GM12878 (cell line): ENCODE data around the gene NECTIN1. TPM values are rescaled to one million over a fixed set of nuclear protein-coding genes. Genes with fewer than 3 reads are reported as not detected.

Source experiments
- ATAC-seq: fragments of 200-7000 bp; cut with Tn5 transposase; 3 replicates; pipeline ENCODE4 v1.9.1; 2020; ENCODE audit warnings: mild to moderate bottlenecking, moderate library complexity
- BruUV-seq: library from RNA; stranded (reverse); fragments of 400-500 nt; replicated peaks from 2 replicates; lab custom pipeline; 2021; lab: Mats Ljungman, UMichigan
- CTCF ChIA-PET: fragments of 300-600 bp; sonication (Branson Sonifier 250); formaldehyde crosslinking; extraction: SDS; loops from one replicate; lab custom pipeline; 2021; ENCODE audit warnings: inconsistent platforms; lab: Yijun Ruan, JAX
- POLR2A ChIA-PET: fragments of 350-600 bp; formaldehyde crosslinking; extraction: SDS; loops from one replicate; lab custom pipeline; 2021; ENCODE audit warnings: inconsistent platforms; lab: Charles Lee
- RAD21 ChIA-PET: fragments of 300-600 bp; sonication (Branson Sonifier 250); formaldehyde crosslinking; loops from one replicate; lab custom pipeline; 2023; ENCODE audit warnings: antibody characterized with exemption; ENCODE audit not compliant: unreplicated experiment; lab: Charles Lee
- SMC1A ChIA-PET: fragments of 300-600 bp; sonication (Branson Sonifier 250); formaldehyde crosslinking; loops from one replicate; lab custom pipeline; 2023; ENCODE audit not compliant: unreplicated experiment, uncharacterized antibody; lab: Charles Lee
- DNase-seq: peaks from one replicate; pipeline ENCODE4 v3.0.0-alpha.2; 2011; ENCODE audit warnings: low read depth, low spot score
- FAIRE-seq: peaks from 3 replicates; lab custom pipeline; 2011; peaks lifted over from hg19 to GRCh38; lab: Jason Lieb, UNC
- H2AFZ ChIP-seq: 2 replicates; pipeline ENCODE4 v1.6.0; 2011; ENCODE audit warnings: low read depth, low read length, control low read depth; ENCODE audit not compliant: control insufficient read depth
- H3K27ac ChIP-seq: 2 replicates; pipeline ENCODE4 v1.5.1; 2011; ENCODE audit warnings: control low read depth; ENCODE audit not compliant: control insufficient read depth, insufficient read depth
- H3K27me3 ChIP-seq, 2 experiments: replicated peaks in 1 of 2; 2 replicates each; pipeline versions ENCODE4 v1.6.0 to v1.6.1; 2011; ENCODE audit warnings: low read length in 1 of 2; ENCODE audit not compliant: control insufficient read depth in 2 of 2, insufficient read depth in 2 of 2
- H3K36me3 ChIP-seq, 2 experiments: 2 replicates each; pipeline ENCODE4 v1.5.1; 2011; ENCODE audit warnings: low read length in 1 of 2; ENCODE audit not compliant: control insufficient read depth in 2 of 2, insufficient read depth in 2 of 2
- H3K4me1 ChIP-seq: 2 replicates; pipeline ENCODE4 v1.6.1; 2011; ENCODE audit warnings: mild to moderate bottlenecking, low read length, moderate library complexity, mixed read lengths; ENCODE audit not compliant: control insufficient read depth, insufficient read depth
- H3K4me2 ChIP-seq: 2 replicates; pipeline ENCODE4 v1.6.0; 2011; ENCODE audit warnings: control low read depth; ENCODE audit not compliant: control insufficient read depth, insufficient read depth
- H3K4me3 ChIP-seq: fragments of 200-600 bp; sonication (generic); 2 replicates; pipeline ENCODE4 v1.5.1; 2016
- H3K79me2 ChIP-seq: 2 replicates; pipeline ENCODE4 v1.6.0; 2011; ENCODE audit warnings: low read length; ENCODE audit not compliant: control insufficient read depth, insufficient read depth
- H3K9ac ChIP-seq: 2 replicates; pipeline ENCODE4 v1.8.0; 2011; ENCODE audit warnings: low read length, control low read depth, mixed read lengths; ENCODE audit not compliant: control insufficient read depth, insufficient read depth
- H3K9me3 ChIP-seq: replicated peaks from 3 replicates; pipeline ENCODE4 v1.5.1; 2011; ENCODE audit warnings: mild to moderate bottlenecking, low read length; ENCODE audit not compliant: control insufficient read depth, insufficient read depth
- H4K20me1 ChIP-seq: 2 replicates; pipeline ENCODE4 v1.6.0; 2011; ENCODE audit not compliant: control insufficient read depth, insufficient read depth
- ASH2L ChIP-seq: fragments of 300-600, 200-600 bp; sonication (generic); IDR thresholded peaks from 2 replicates; pipeline ENCODE4 v1.6.1; 2017; ENCODE audit warnings: low read depth, mild to moderate bottlenecking, borderline replicate concordance
- ETV6 ChIP-seq, 2 experiments: fragments of 450-650 bp in 1 of 2; IDR thresholded peaks in 1 of 2; conservative IDR thresholded peaks in 1 of 2; 2 replicates each; pipeline ENCODE4 v1.6.1; 2014; ENCODE audit warnings: antibody characterized with exemption in 1 of 2, borderline replicate concordance in 1 of 2, low read depth in 1 of 2, mild to moderate bottlenecking in 1 of 2, moderate library complexity in 1 of 2
- HDAC6 ChIP-seq: fragments of 200-600 bp; sonication (generic); IDR thresholded peaks from one replicate; pipeline ENCODE4 v1.8.0; 2017; ENCODE audit warnings: antibody characterized with exemption; ENCODE audit not compliant: unreplicated experiment
- PAX8 ChIP-seq: fragments of 450-650 bp; IDR thresholded peaks from 2 replicates; pipeline ENCODE4 v1.6.1; 2017; ENCODE audit warnings: mild to moderate bottlenecking, moderate library complexity
- POLR2AphosphoS5 ChIP-seq: IDR thresholded peaks from 2 replicates; pipeline ENCODE4 v1.6.1; 2011; ENCODE audit warnings: mild to moderate bottlenecking, low read length, inconsistent platforms
- TCF7 ChIP-seq: IDR thresholded peaks from 2 replicates; pipeline ENCODE4 v1.6.1; 2014; ENCODE audit warnings: antibody characterized with exemption, borderline replicate concordance
- whole genome bisulfite sequencing: methylation state at CpG from one replicate; pipeline ENCODE4 v1.1.6; 2016; ENCODE audit warnings: low lambda C conversion rate; ENCODE audit not compliant: insufficient replicate concordance, insufficient coverage; ENCODE audit errors: missing lambda C conversion rate; 5-methylcytosine and 5-hydroxymethylcytosine counted together
- in situ Hi-C: fragments of 300-500 bp; cut with MboI; formaldehyde crosslinking; loops from 9 replicates; pipeline ENCODE4 v1.14.3; 2018; ENCODE audit warnings: mixed read lengths
- intact Hi-C: fragments of 100-400 bp; cut with micrococcal nuclease; formaldehyde crosslinking; loops from one replicate; pipeline ENCODE4 v1.14.2; 2022; ENCODE audit not compliant: unreplicated experiment
- polyA plus RNA-seq, 11 experiments: library from polyadenylated mRNA; depleted of rRNA in 4 of 11; unstranded in 6 of 11; stranded (reverse) in 5 of 11; fragments of >200 nt; fragmentation: Nextera tagmentation in 4 of 11; fragmentation: Illumina TruSeq in 1 of 11; extraction: Ambion mirVana in 4 of 11; extraction: Trizol in 1 of 11; gene quantifications; 1 replicate in 1 of 11; 2 replicates in 10 of 11; pipeline versions ENCODE4 v1.2.1 to v1.2.3, GENCODE V29; 2011 to 2016; ENCODE audit warnings: inconsistent platforms in 2 of 11, missing spikeins in 2 of 11, low read depth in 1 of 11
- total RNA-seq, 4 experiments: library from RNA; depleted of rRNA in 3 of 4; stranded (reverse); fragments of >200 nt in 3 of 4; fragmentation: Illumina TruSeq in 1 of 4; extraction: Trizol in 1 of 4; gene quantifications; 2 replicates each; pipeline versions ENCODE4 v1.2.1 to v1.2.3, GENCODE V29; 2013 to 2021
- TF ChIP-seq, protein P1 (sequence below), 3 experiments: IDR thresholded peaks in 2 of 3; conservative IDR thresholded peaks in 1 of 3; 2 replicates each; pipeline ENCODE4 v1.5.1; 2011; ENCODE audit warnings: low read depth in 3 of 3, low read length in 3 of 3, mild to moderate bottlenecking in 3 of 3, control low read depth in 2 of 3, moderate library complexity in 2 of 3, inconsistent platforms in 1 of 3, mixed read lengths in 1 of 3; ENCODE audit not compliant: control insufficient read depth in 2 of 3, insufficient read depth in 1 of 3; ENCODE audit errors: extremely low read depth in 1 of 3
- TF ChIP-seq, protein P2 (sequence below): fragments of 450-650 bp; formaldehyde crosslinking; IDR thresholded peaks from 2 replicates; pipeline ENCODE4 v1.5.0; 2022; ENCODE audit warnings: mild to moderate bottlenecking, missing genetic modification characterization
- TF ChIP-seq, protein P3 (sequence below): IDR thresholded peaks from 2 replicates; pipeline ENCODE4 v1.6.1; 2012; ENCODE audit warnings: low read depth, low read length, improper control_type of control experiment
- TF ChIP-seq, protein P4 (sequence below): IDR thresholded peaks from 2 replicates; pipeline ENCODE4 v1.6.1; 2011; ENCODE audit warnings: low read depth, low read length, improper control_type of control experiment, borderline replicate concordance
- TF ChIP-seq, protein P5 (sequence below): fragments of 450-650 bp; IDR thresholded peaks from 2 replicates; pipeline ENCODE4 v1.6.1; 2018; ENCODE audit warnings: mild to moderate bottlenecking, low read depth, moderate library complexity; ENCODE audit not compliant: partially characterized antibody

NECTIN1 gene
- total and polyA plus RNA-seq, 10 of the 15 experiments (the other 5 are each of a cell fraction or from before 2014, with no cell fraction given), result 0.97 to 9.2 (median 2.3) TPM

DNA sequence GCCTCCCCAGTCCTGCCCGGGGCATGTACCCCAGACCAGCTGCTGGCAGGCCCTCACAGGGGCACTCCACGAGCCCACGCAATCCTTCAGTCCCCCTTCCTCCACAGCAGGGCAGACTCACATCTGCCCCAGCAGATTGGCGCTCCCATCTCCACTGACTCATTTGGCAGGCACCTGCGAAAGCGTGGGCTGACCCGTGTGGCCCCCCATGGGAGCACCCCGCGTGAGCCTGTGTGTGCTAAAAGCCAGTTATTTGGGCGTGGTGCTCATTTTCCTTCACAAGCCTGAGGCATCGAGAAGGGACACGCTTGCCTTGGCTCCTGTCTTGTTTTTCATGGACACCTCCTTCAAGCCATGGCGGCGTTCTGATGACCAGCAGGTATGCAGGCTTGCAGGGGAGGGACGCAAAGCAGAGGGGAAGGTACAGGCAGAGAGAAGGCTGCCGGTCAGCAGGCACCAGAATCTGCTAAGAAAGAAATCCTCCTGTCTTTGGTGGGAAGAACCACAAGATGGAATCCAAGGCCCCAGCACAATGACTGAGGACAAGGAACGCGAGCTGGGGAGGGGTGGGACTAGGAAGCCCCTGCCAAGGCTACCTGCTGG, 8.6 kb downstream of the NECTIN1 start:
- ChIA-PET CTCF (interaction anchor here (0.9 to 1.3 kb wide), 6 partner anchors 11 to 46 kb away, joined by 3 to 12 read pairs (median 4); no protein-coding TSS in a partner anchor), SMC1A (interaction anchor here (1.3 to 2.2 kb wide), 2 partner anchors 8 to 46 kb away, joined by 3 to 10 read pairs; no protein-coding TSS in a partner anchor), POLR2A (no interaction called here), RAD21 (interaction anchor here (1.0 kb wide), 1 partner anchor 9 kb away, joined by 3 read pairs; no protein-coding TSS in a partner anchor)
- H3K79me2 ChIP-seq, result no peaks in the 10 kb centered on the region; the same call in 1 of the 2 replicates
- BruUV-seq, result no TSS peak
- intact Hi-C loops (no loop called here), in situ Hi-C loops (no loop called here)
- peaks cover 8% of the 10 kb centered on the region for H3K4me1 ChIP-seq
- no peak overlapping the region for H3K27ac ChIP-seq
- H3K9me3 ChIP-seq, result no peaks in the 10 kb centered on the region
- DNase-seq (no peak), ATAC-seq (no peak), FAIRE-seq (no peak)
- no peak overlapping the region for H3K4me2 ChIP-seq
- no peaks in the 10 kb centered on the region for H4K20me1 ChIP-seq
- no peak overlapping the region for H2AFZ ChIP-seq
- H3K36me3 ChIP-seq, result no peaks in the 10 kb centered on the region; a peak in 2 of 4 replicates
- no peak overlapping the region for H3K4me3 ChIP-seq
- TF ChIP-seq, protein P1, sequence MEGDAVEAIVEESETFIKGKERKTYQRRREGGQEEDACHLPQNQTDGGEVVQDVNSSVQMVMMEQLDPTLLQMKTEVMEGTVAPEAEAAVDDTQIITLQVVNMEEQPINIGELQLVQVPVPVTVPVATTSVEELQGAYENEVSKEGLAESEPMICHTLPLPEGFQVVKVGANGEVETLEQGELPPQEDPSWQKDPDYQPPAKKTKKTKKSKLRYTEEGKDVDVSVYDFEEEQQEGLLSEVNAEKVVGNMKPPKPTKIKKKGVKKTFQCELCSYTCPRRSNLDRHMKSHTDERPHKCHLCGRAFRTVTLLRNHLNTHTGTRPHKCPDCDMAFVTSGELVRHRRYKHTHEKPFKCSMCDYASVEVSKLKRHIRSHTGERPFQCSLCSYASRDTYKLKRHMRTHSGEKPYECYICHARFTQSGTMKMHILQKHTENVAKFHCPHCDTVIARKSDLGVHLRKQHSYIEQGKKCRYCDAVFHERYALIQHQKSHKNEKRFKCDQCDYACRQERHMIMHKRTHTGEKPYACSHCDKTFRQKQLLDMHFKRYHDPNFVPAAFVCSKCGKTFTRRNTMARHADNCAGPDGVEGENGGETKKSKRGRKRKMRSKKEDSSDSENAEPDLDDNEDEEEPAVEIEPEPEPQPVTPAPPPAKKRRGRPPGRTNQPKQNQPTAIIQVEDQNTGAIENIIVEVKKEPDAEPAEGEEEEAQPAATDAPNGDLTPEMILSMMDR (IDR thresholded peaks at IDR 0.05 in 2 of 3, conservative IDR thresholded peaks at IDR 0.05 in 1 of 3; ENCODE audit: control insufficient read depth in 2 of 3, extremely low read depth in 1 of 3, insufficient read depth in 1 of 3, low read depth in 3 of 3, low read length in 3 of 3), result no peak
- TF ChIP-seq HDAC6 (no peak), ETV6 (conservative IDR thresholded peaks at IDR 0.05 in 1 of 2, IDR thresholded peaks at IDR 0.05 in 1 of 2; ENCODE audit: borderline replicate concordance in 1 of 2, low read depth in 1 of 2) (no peak), POLR2AphosphoS5 (no peak), TCF7 (no peak), ASH2L (no peak), PAX8 (no peak)
- TF ChIP-seq, protein P2, sequence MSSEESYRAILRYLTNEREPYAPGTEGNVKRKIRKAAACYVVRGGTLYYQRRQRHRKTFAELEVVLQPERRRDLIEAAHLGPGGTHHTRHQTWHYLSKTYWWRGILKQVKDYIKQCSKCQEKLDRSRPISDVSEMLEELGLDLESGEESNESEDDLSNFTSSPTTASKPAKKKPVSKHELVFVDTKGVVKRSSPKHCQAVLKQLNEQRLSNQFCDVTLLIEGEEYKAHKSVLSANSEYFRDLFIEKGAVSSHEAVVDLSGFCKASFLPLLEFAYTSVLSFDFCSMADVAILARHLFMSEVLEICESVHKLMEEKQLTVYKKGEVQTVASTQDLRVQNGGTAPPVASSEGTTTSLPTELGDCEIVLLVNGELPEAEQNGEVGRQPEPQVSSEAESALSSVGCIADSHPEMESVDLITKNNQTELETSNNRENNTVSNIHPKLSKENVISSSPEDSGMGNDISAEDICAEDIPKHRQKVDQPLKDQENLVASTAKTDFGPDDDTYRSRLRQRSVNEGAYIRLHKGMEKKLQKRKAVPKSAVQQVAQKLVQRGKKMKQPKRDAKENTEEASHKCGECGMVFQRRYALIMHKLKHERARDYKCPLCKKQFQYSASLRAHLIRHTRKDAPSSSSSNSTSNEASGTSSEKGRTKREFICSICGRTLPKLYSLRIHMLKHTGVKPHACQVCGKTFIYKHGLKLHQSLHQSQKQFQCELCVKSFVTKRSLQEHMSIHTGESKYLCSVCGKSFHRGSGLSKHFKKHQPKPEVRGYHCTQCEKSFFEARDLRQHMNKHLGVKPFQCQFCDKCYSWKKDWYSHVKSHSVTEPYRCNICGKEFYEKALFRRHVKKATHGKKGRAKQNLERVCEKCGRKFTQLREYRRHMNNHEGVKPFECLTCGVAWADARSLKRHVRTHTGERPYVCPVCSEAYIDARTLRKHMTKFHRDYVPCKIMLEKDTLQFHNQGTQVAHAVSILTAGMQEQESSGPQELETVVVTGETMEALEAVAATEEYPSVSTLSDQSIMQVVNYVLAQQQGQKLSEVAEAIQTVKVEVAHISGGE (CRISPR knock-in tag), result no peak
- TF ChIP-seq, protein P3, sequence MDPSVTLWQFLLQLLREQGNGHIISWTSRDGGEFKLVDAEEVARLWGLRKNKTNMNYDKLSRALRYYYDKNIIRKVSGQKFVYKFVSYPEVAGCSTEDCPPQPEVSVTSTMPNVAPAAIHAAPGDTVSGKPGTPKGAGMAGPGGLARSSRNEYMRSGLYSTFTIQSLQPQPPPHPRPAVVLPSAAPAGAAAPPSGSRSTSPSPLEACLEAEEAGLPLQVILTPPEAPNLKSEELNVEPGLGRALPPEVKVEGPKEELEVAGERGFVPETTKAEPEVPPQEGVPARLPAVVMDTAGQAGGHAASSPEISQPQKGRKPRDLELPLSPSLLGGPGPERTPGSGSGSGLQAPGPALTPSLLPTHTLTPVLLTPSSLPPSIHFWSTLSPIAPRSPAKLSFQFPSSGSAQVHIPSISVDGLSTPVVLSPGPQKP, result no peak
- TF ChIP-seq, protein P4, sequence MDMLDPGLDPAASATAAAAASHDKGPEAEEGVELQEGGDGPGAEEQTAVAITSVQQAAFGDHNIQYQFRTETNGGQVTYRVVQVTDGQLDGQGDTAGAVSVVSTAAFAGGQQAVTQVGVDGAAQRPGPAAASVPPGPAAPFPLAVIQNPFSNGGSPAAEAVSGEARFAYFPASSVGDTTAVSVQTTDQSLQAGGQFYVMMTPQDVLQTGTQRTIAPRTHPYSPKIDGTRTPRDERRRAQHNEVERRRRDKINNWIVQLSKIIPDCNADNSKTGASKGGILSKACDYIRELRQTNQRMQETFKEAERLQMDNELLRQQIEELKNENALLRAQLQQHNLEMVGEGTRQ, result no peak
- TF ChIP-seq, protein P5, sequence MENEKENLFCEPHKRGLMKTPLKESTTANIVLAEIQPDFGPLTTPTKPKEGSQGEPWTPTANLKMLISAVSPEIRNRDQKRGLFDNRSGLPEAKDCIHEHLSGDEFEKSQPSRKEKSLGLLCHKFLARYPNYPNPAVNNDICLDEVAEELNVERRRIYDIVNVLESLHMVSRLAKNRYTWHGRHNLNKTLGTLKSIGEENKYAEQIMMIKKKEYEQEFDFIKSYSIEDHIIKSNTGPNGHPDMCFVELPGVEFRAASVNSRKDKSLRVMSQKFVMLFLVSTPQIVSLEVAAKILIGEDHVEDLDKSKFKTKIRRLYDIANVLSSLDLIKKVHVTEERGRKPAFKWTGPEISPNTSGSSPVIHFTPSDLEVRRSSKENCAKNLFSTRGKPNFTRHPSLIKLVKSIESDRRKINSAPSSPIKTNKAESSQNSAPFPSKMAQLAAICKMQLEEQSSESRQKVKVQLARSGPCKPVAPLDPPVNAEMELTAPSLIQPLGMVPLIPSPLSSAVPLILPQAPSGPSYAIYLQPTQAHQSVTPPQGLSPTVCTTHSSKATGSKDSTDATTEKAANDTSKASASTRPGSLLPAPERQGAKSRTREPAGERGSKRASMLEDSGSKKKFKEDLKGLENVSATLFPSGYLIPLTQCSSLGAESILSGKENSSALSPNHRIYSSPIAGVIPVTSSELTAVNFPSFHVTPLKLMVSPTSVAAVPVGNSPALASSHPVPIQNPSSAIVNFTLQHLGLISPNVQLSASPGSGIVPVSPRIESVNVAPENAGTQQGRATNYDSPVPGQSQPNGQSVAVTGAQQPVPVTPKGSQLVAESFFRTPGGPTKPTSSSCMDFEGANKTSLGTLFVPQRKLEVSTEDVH, result no peak
- H3K27me3 ChIP-seq, result no peaks in the 10 kb centered on the region
- H3K9ac ChIP-seq, result no peak overlapping the region
- WGBS, result 21% methylated on average over 18 of the region's 18 CpGs
